Endothelial cell of umbilical vein (primary cell): Measurements from ENCODE around the gene APCDD1. TPM values are rescaled to one million over a fixed set of nuclear protein-coding genes. Genes with fewer than 3 reads are reported as not detected.

Experiments
- BruUV-seq: library from RNA; stranded (reverse); fragments of 400-500 nt; replicated peaks from 2 replicates; lab custom pipeline; 2021; lab: Mats Ljungman, UMichigan
- CTCF ChIA-PET: fragments of 300-600, 350-600 bp; sonication (Branson Sonifier 250); formaldehyde crosslinking; loops from one replicate; lab custom pipeline; 2021; ENCODE audit warnings: antibody characterized with exemption, inconsistent platforms; lab: Charles Lee
- POLR2A ChIA-PET: fragments of 300-600, 350-600 bp; sonication (Branson Sonifier 250); formaldehyde crosslinking; loops from one replicate; lab custom pipeline; 2021; ENCODE audit warnings: antibody characterized with exemption, inconsistent platforms; lab: Charles Lee
- DNase-seq: peaks from one replicate; pipeline ENCODE4 v3.0.0-alpha.2; 2011; ENCODE audit warnings: low read depth, low spot score
- FAIRE-seq: peaks from 2 replicates; lab custom pipeline; 2011; peaks lifted over from hg19 to GRCh38; lab: Jason Lieb, UNC
- H2AFZ ChIP-seq: 2 replicates; pipeline ENCODE4 v1.6.0; 2012; ENCODE audit warnings: low read depth, low read length, control low read depth, inconsistent platforms
- H3K27ac ChIP-seq: 2 replicates; pipeline ENCODE4 v1.5.1; 2011; ENCODE audit warnings: low read depth, mild to moderate bottlenecking, control low read depth, low read length, moderate library complexity; ENCODE audit not compliant: insufficient read depth
- H3K27me3 ChIP-seq, 2 experiments: 2 replicates each; pipeline versions ENCODE4 v1.6.0 to v1.6.1; 2011; ENCODE audit warnings: low read length in 2 of 2, mixed read lengths in 1 of 2; ENCODE audit not compliant: control insufficient read depth in 2 of 2, insufficient read depth in 2 of 2
- H3K36me3 ChIP-seq, 2 experiments: 2 replicates in 1 of 2; 3 replicates in 1 of 2; pipeline ENCODE4 v1.5.1; 2011; ENCODE audit warnings: low read length in 2 of 2, mild to moderate bottlenecking in 1 of 2, moderate library complexity in 1 of 2; ENCODE audit not compliant: control insufficient read depth in 2 of 2, insufficient read depth in 2 of 2; ENCODE audit errors: extremely low read depth in 1 of 2
- H3K4me1 ChIP-seq: 3 replicates; pipeline ENCODE4 v1.5.1; 2011; ENCODE audit warnings: mild to moderate bottlenecking, low read length; ENCODE audit not compliant: control insufficient read depth, insufficient read depth; ENCODE audit errors: extremely low read depth
- H3K4me2 ChIP-seq: 2 replicates; pipeline ENCODE4 v1.6.1; 2011; ENCODE audit warnings: low read length, control low read depth, mixed read lengths; ENCODE audit not compliant: insufficient read depth
- H3K4me3 ChIP-seq, 3 experiments: fragments of 200-600 bp in 1 of 3; sonication (generic), shearing (Covaris generic) in 1 of 3; replicated peaks in 1 of 3; 2 replicates each; pipeline ENCODE4 v1.5.1; 2011 to 2016; ENCODE audit warnings: control low read depth in 3 of 3, low read length in 3 of 3, mild to moderate bottlenecking in 2 of 3, inconsistent platforms in 1 of 3, low read depth in 1 of 3, moderate library complexity in 1 of 3; ENCODE audit not compliant: insufficient read depth in 1 of 3
- H3K79me2 ChIP-seq: 2 replicates; pipeline ENCODE4 v1.6.0; 2012; ENCODE audit warnings: low read length, inconsistent platforms; ENCODE audit not compliant: control insufficient read depth, insufficient read depth
- H3K9ac ChIP-seq: replicated peaks from 2 replicates; pipeline ENCODE3; 2011; ENCODE audit warnings: low read length, control low read depth; ENCODE audit not compliant: insufficient read depth; ENCODE audit errors: extremely low read depth
- H3K9me1 ChIP-seq: replicated peaks from 3 replicates; pipeline ENCODE4 v1.6.0; 2011; ENCODE audit warnings: mild to moderate bottlenecking, low read length; ENCODE audit not compliant: control insufficient read depth, insufficient read depth; ENCODE audit errors: extremely low read depth
- H3K9me3 ChIP-seq: replicated peaks from 2 replicates; pipeline ENCODE4 v1.5.1; 2012; ENCODE audit warnings: low read length, inconsistent platforms; ENCODE audit not compliant: control insufficient read depth, insufficient read depth
- H4K20me1 ChIP-seq: replicated peaks from 2 replicates; pipeline ENCODE3; 2011; ENCODE audit warnings: mild to moderate bottlenecking, low read length; ENCODE audit not compliant: control insufficient read depth, insufficient read depth; ENCODE audit errors: extremely low read depth
- CTCF ChIP-seq, 2 donors: IDR thresholded peaks; 1 replicate in 1 of 2; 2 replicates in 1 of 2; pipeline ENCODE4 v1.5.1; 2011; ENCODE audit warnings: low read length in 2 of 2, mild to moderate bottlenecking in 2 of 2, moderate library complexity in 2 of 2, control low read depth in 1 of 2, inconsistent platforms in 1 of 2, low read depth in 1 of 2; ENCODE audit not compliant: insufficient read depth in 1 of 2; ENCODE audit errors: extremely low read depth in 1 of 2
- POLR2A ChIP-seq: IDR thresholded peaks from 2 replicates; pipeline ENCODE4 v1.6.1; 2012; ENCODE audit warnings: low read depth, mild to moderate bottlenecking, control low read depth, low read length
- POLR2AphosphoS5 ChIP-seq: IDR thresholded peaks from 2 replicates; pipeline ENCODE4 v1.6.1; 2012; ENCODE audit warnings: low read depth, mild to moderate bottlenecking, control low read depth, low read length, moderate library complexity; ENCODE audit not compliant: insufficient read depth
- dilution Hi-C: fragments of 300-500 bp; cut with MboI; formaldehyde crosslinking; loops from one replicate; pipeline ENCODE4 v1.15.0; 2019; ENCODE audit warnings: low sequenced_read_pairs; ENCODE audit not compliant: extremely low pct_ligation_motif_present
- intact Hi-C: fragments of 100-400 bp; cut with micrococcal nuclease; formaldehyde crosslinking; loops from one replicate; pipeline ENCODE4 v1.10.0; 2022
- polyA plus RNA-seq, 4 experiments: library from polyadenylated mRNA; depleted of rRNA in 3 of 4; stranded (reverse) in 3 of 4; unstranded in 1 of 4; fragments of >200 nt; gene quantifications; 2 replicates each; pipeline versions ENCODE4 v1.2.1 to v1.2.3, GENCODE V29; 2011 to 2012; ENCODE audit warnings: missing spikeins in 1 of 4
- total RNA-seq: library from RNA; stranded (reverse); gene quantifications from 2 replicates; pipeline ENCODE4 v1.2.3, GENCODE V29; 2021

APCDD1 gene
- total and polyA plus RNA-seq, 2 donors (not counting 3 experiments of a cell fraction or from before 2014, with no cell fraction given): 0.95 to 1.4 TPM

- Histone ChIP-seq H2AFZ (peak within 1 kb of the TSS; percentile 72), H3K79me2 (peaks cover 45% of the 10 kb centered on the region), H3K27me3 (peaks cover 10 to 11% of the 10 kb centered on the region in 2 experiments), H3K4me3 (peak within 1 kb of the TSS; percentile 41 to 98 (median 94)), H3K9me1 (no peaks in the 10 kb centered on the region), H3K4me1 (peaks cover 7% of the 10 kb centered on the region), H3K36me3 (no peaks in the 10 kb centered on the region), H3K9me3 (no peaks in the 10 kb centered on the region), H3K9ac (peak within 1 kb of the TSS; percentile 78), H4K20me1 (peaks cover 5% of the 10 kb centered on the region), H3K27ac (peak within 1 kb of the TSS; percentile 63), H3K4me2 (peak within 1 kb of the TSS; percentile 93)
- CTCF ChIA-PET: interaction anchor here (0.6 to 1.4 kb wide), 8 partner anchors 9 to 1917 kb away, joined by 3 to 5 read pairs (median 3); partner anchors contain the start of gene RAB12
- dilution Hi-C loops: no loop called here
- POLR2A ChIA-PET: interaction anchor here (0.6 to 0.9 kb wide), 2 partner anchors 10 to 1889 kb away, joined by 3 to 6 read pairs; no protein-coding TSS in a partner anchor
- BruUV-seq: no TSS peak
- FAIRE-seq (peak; percentile 90), DNase-seq (peak; percentile 95)
- no peak for TF ChIP-seq CTCF (IDR thresholded peaks at IDR 0.05; ENCODE audit: extremely low read depth in 1 of 2, insufficient read depth in 1 of 2, low read depth in 1 of 2, low read length in 2 of 2)
- TF ChIP-seq POLR2A: peak; percentile 60
- peak; percentile 60 for TF ChIP-seq POLR2AphosphoS5
- intact Hi-C loops: loop anchor here (10.0 kb wide), 2 partner anchors 251 to 911 kb away; partner anchors contain the start of gene PPP4R1
Measured at GRCh38 chr18:10525697-10526560, 71.5 kb downstream of the APCDD1 start, which contains the start of gene NAPG. Gene NAPG, plus strand, starts transcription at chr18:10526027. Its CDS starts 76 bp downstream, at chr18:10526103.
